Occipital lobe (tissue), 3 donors: ENCODE results near the gene JMJD7. TPM values are rescaled to one million over a fixed set of nuclear protein-coding genes. Genes with fewer than 3 reads are reported as not detected.

ENCODE experiments used
- DNase-seq: peaks from one replicate; lab custom pipeline; 2025; lab: John Stamatoyannopoulos, UW
- small RNA-seq: library from RNA; depleted of rRNA; stranded (forward); fragments of <200 nt; gene quantifications from one replicate; pipeline ENCODE3, GENCODE V24; 2014
- total RNA-seq: library from RNA; depleted of rRNA; stranded (reverse); fragments of >200 nt; gene quantifications from one replicate; pipeline ENCODE4 v1.2.3, GENCODE V29; 2014

The JMJD7 gene
- total RNA-seq, 1 donor from 2014 or later, result 3.0 TPM

- no peak for DNase-seq
Measured at GRCh38 chr15:41881920-41882688, 54.2 kb downstream of the JMJD7 start.

- peak; percentile 26 for DNase-seq
Measured at GRCh38 chr15:41882689-41883483, 55.0 kb downstream of the JMJD7 start.

GRCh38 chr15:41883484-41883825 is 55.6 kb downstream of the JMJD7 start:
- DNase-seq, result no peak

- no peak for DNase-seq
Measured at GRCh38 chr15:41884458-41884857, 56.6 kb downstream of the JMJD7 start.

GRCh38 chr15:41885321-41885720 is 57.4 kb downstream of the JMJD7 start:
- DNase-seq, result no peak

GRCh38 chr15:41885841-41886240 is 57.9 kb downstream of the JMJD7 start:
- no peak for DNase-seq

GRCh38 chr15:41886741-41887140 is 58.8 kb downstream of the JMJD7 start:
- DNase-seq, result no peak

- DNase-seq, result no peak
Measured at GRCh38 chr15:41887161-41887560, 59.3 kb downstream of the JMJD7 start.

Small RNA genes within 50 kb of the gene (small RNA-seq; reads per million reads assigned to genes)
- not detected for gene JMJD7-PLA2G4B
- not detected for gene MIR4310
- not detected for gene RNA5SP393

Other genes starting within 250 kb of the JMJD7 start
- 112 TPM for gene MGA, start 167.7 kb upstream of the JMJD7 start, total RNA-seq
- gene MAPKBP1, start 53.6 kb upstream of the JMJD7 start, total RNA-seq, result 32.4 TPM
- gene PLA2G4B, start 10.8 kb downstream of the JMJD7 start, total RNA-seq, result 2.5 TPM
- 0.16 TPM for gene SPTBN5, start 66.0 kb downstream of the JMJD7 start, total RNA-seq
- 2.2 TPM for gene EHD4, start 144.5 kb downstream of the JMJD7 start, total RNA-seq
- gene PLA2G4E, start 192.9 kb downstream of the JMJD7 start, total RNA-seq, result not detected